AG08396 (cell line): Measurements from ENCODE around the gene LRRC7.
"Not testable (repeated sequence)": the region's sequence is repeated elsewhere in the genome, so short reads cannot be mapped to it uniquely, and the experiment has no call there.

Source experiments
- DNase-seq: peaks from one replicate; pipeline ENCODE4 v3.0.0; 2012; ENCODE audit warnings: low spot score, mixed read lengths

LRRC7 gene

GRCh38 chr1:70041317-70042045, 473.8 kb downstream of the LRRC7 start:
- no peak for DNase-seq

- DNase-seq = no peak
Observed at GRCh38 chr1:70042090-70042731, 474.5 kb downstream of the LRRC7 start.

- peak; percentile 5 for DNase-seq
Observed at GRCh38 chr1:70043804-70044203, 476.1 kb downstream of the LRRC7 start.

- DNase-seq = peak; percentile 17
Observed at GRCh38 chr1:70044832-70045231, 477.1 kb downstream of the LRRC7 start.

GRCh38 chr1:70045581-70045980, 477.9 kb downstream of the LRRC7 start:
- not testable (repeated sequence) for DNase-seq

GRCh38 chr1:70048336-70049094, 480.8 kb downstream of the LRRC7 start:
- no peak for DNase-seq

GRCh38 chr1:70051926-70052325, 484.2 kb downstream of the LRRC7 start:
- DNase-seq = no peak

- DNase-seq = no peak
Observed at GRCh38 chr1:70057500-70057899, 489.8 kb downstream of the LRRC7 start.

- no peak for DNase-seq
Observed at GRCh38 chr1:70061231-70061630, 493.5 kb downstream of the LRRC7 start.

- DNase-seq = no peak
Observed at GRCh38 chr1:70063861-70064260, 496.1 kb downstream of the LRRC7 start.

GRCh38 chr1:70066711-70067110, 499.0 kb downstream of the LRRC7 start:
- DNase-seq = no peak

GRCh38 chr1:70071601-70072000, 503.9 kb downstream of the LRRC7 start:
- no peak for DNase-seq

- DNase-seq = peak; percentile 10
Observed at GRCh38 chr1:70072231-70072751, 504.6 kb downstream of the LRRC7 start.

GRCh38 chr1:70075761-70076160, 508.0 kb downstream of the LRRC7 start:
- DNase-seq = no peak

GRCh38 chr1:70077066-70077465, 509.3 kb downstream of the LRRC7 start:
- DNase-seq = no peak

- no peak for DNase-seq
Observed at GRCh38 chr1:70079546-70079945, 511.8 kb downstream of the LRRC7 start.

GRCh38 chr1:70083519-70083918, 515.8 kb downstream of the LRRC7 start:
- DNase-seq = no peak

- no peak for DNase-seq
Observed at GRCh38 chr1:70084314-70084915, 516.7 kb downstream of the LRRC7 start.

- no peak for DNase-seq
Observed at GRCh38 chr1:70085521-70085920, 517.8 kb downstream of the LRRC7 start.

- no peak for DNase-seq
Observed at GRCh38 chr1:70086897-70087296, 519.2 kb downstream of the LRRC7 start.

GRCh38 chr1:70090141-70090540, 522.4 kb downstream of the LRRC7 start:
- DNase-seq = no peak

GRCh38 chr1:70090875-70091274, 523.2 kb downstream of the LRRC7 start:
- peak; percentile 16 for DNase-seq
